ENCODE measurements around the gene ERP44.

- TF ChIP-seq, protein P1, sequence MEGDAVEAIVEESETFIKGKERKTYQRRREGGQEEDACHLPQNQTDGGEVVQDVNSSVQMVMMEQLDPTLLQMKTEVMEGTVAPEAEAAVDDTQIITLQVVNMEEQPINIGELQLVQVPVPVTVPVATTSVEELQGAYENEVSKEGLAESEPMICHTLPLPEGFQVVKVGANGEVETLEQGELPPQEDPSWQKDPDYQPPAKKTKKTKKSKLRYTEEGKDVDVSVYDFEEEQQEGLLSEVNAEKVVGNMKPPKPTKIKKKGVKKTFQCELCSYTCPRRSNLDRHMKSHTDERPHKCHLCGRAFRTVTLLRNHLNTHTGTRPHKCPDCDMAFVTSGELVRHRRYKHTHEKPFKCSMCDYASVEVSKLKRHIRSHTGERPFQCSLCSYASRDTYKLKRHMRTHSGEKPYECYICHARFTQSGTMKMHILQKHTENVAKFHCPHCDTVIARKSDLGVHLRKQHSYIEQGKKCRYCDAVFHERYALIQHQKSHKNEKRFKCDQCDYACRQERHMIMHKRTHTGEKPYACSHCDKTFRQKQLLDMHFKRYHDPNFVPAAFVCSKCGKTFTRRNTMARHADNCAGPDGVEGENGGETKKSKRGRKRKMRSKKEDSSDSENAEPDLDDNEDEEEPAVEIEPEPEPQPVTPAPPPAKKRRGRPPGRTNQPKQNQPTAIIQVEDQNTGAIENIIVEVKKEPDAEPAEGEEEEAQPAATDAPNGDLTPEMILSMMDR (IDR thresholded peaks at IDR 0.05; ENCODE audit: borderline replicate concordance, extremely low read depth, low read length, poor library complexity, severe bottlenecking): no peak
- TF ChIP-seq EZH2 (IDR thresholded peaks at IDR 0.05; ENCODE audit: borderline replicate concordance, low read depth, low read length, severe bottlenecking): no peak
Observed at GRCh38 chr9:100086097-100086635, 12.6 kb downstream of the ERP44 start.
